ENCODE data around the gene BCAT1.

BCAT1 gene, protein sequence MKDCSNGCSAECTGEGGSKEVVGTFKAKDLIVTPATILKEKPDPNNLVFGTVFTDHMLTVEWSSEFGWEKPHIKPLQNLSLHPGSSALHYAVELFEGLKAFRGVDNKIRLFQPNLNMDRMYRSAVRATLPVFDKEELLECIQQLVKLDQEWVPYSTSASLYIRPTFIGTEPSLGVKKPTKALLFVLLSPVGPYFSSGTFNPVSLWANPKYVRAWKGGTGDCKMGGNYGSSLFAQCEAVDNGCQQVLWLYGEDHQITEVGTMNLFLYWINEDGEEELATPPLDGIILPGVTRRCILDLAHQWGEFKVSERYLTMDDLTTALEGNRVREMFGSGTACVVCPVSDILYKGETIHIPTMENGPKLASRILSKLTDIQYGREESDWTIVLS

DNA sequence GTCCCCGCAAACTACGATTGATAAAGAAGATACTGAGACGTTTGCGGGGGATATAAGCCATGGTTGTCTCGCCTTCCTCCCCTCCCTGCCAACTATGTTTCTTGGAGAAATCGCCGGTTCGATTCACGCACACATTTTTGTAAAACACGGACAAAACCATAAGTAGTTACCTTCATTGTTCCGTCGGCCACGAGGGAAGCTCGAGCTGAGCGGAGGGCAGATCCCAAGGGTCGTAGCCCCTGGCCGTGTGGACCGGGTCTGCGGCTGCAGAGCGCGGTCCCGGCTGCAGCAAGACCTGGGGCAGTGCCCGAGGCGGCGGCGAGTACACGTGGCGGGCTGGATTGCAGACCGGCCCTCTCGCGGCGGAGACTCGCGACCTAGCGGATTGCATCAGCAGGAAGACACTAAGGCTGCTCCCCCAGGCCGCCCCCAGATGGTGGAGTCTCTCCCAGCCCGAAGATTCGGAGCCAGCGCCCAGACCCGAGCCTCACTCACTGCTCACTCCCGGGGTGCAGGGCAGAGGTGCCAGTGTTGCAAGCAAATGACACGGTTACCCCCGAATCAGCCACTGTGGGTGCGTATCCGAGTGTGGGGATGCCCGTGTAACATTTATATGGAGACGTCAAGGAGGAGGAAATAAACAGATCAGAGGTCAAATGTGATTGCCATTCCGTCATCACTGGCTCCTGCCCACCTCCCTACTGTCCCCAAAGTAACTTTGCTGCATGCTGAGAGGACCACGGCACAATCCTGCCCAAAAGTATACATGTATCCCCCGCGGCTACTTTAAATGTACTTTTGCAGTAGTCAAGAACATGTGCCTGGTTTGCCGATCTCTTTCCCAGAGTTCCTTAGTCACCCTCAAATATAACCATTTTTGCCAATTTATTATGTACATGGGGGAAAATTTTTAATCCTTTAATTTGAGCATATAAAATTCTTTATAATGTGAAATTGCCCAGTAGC, at the start of gene BCAT1:
Gene BCAT1, minus strand, starts transcription at position 345 of the 966 bp plus-strand sequence. Its CDS starts 169 bp downstream, at position 176.
- in situ Hi-C loops (cut with MboI; ENCODE audit: low sequenced_read_pairs) = no loop called here

DNA sequence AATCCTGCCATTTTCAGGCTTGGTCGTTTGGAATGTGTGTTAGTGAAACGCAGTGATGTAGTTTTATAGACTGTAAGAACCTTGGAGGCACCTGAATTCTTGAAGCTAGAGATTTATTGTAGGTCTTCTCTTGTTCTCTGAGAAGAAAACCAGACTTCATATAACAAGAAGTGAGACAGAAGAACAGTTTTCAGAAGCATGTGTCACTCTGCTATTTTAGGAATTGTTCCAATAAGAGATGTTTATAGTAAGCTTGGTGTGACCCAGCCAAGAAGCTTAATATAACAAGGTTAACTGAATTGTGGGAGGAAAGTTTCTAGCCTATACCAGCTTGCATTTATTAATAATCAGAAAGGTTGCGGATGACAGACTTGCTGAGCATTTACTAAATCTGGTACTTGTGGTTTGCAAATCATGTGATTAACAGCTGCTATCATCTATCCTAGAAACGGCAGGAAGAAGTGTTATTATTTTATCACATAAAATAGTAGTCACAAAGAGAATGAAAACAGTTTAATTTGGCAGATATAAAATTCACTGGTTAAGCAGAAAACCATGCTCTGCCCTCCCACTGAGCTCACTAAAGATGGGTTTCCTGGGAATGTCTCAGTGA, 49.2 kb upstream of the BCAT1 start:
- in situ Hi-C loops (cut with MboI; ENCODE audit: low sequenced_read_pairs) = no loop called here

DNA sequence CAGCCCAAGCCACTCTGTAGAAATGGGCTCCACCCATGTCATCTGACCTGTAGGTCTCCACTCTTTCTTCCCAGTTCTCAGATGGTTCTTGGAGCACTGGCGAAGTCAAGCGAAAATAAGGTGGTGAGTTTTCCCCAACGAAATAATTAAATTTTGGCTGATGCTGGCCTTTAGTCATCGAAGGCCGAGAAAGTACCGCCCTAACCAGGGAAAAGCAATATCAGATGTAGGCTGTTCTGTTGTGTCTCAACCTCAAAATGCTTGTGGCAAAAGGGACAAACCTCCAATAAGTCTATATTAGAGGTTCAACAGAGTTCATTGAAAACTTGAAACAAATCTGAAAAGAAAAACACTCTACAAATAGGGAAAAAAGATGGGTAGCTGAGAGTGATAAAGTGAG, 48.6 kb upstream of the BCAT1 start:
- in situ Hi-C loops (cut with MboI; ENCODE audit: low sequenced_read_pairs) = no loop called here

DNA sequence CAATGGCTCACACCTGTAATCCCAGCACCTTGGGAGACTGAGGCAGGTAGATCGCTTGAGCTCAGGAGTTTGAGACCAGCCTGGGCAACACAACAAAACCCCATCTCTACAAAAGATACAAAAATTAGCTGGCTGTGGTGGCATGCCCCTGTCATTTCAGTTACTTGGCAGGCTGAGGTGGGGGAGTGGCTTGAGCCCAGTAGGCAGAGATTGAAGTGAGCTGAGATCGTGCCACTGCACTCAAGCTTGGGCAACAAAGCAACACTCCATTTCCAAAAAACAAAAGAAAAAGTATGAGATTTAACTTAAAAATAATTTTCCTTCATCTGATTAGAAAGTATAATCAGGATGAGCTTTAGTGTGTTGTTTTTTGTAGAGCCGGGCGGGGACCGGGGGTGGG, 47.9 kb upstream of the BCAT1 start:
- in situ Hi-C loops (cut with MboI; ENCODE audit: low sequenced_read_pairs) = no loop called here

DNA sequence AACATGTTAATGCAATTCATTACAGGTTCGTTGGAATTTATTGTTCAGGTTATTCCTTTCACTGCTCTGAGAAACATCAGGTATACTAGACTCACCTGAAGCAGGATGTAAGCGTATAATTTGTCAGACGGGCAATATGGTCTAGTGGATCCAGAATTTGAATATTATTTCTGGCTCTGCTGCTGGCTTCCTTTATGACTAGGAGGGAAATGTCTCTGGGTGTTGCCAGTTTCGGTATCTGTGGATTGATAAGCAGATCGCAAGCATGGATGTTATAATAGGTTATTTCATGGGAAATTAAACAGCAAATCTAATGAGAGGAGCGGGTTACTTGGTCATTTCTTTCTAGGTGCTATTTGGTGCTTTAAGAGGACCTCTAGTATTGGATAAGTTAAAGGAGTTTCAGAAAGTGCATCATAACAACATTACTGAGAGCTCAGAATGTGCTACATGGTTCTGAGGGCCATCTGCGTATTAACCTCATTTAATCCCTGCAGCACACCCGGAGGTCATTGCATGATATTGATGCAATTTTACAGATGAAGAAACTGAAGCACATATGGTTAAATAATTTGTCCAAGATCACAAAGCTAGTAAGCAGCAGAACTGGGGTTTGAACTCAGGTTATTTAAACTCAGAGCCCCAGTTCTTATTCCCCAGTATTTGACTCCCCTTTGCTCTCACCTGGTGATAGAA, 47.3 kb upstream of the BCAT1 start:
- in situ Hi-C loops (cut with MboI; ENCODE audit: low sequenced_read_pairs) = no loop called here

DNA sequence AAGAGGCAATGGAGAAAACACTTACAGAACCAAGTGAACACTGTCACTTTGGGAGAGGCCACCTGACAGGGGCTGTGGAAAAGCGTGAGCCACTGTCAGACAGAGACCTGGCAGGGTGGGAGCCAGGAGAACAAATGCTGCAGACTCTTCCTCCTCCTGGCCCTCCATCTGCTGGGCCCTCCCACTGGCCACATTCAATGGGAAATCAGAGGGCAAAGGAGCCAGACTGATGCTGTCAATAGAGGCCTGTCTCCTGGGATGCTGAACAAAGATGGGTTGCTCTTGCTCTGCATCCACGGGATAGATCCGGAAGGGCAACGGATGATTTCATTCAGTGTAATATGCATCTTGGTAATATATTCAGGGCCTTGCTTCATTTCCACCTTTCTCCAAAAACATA, 44.9 kb upstream of the BCAT1 start:
- in situ Hi-C loops (cut with MboI; ENCODE audit: low sequenced_read_pairs) = no loop called here

DNA sequence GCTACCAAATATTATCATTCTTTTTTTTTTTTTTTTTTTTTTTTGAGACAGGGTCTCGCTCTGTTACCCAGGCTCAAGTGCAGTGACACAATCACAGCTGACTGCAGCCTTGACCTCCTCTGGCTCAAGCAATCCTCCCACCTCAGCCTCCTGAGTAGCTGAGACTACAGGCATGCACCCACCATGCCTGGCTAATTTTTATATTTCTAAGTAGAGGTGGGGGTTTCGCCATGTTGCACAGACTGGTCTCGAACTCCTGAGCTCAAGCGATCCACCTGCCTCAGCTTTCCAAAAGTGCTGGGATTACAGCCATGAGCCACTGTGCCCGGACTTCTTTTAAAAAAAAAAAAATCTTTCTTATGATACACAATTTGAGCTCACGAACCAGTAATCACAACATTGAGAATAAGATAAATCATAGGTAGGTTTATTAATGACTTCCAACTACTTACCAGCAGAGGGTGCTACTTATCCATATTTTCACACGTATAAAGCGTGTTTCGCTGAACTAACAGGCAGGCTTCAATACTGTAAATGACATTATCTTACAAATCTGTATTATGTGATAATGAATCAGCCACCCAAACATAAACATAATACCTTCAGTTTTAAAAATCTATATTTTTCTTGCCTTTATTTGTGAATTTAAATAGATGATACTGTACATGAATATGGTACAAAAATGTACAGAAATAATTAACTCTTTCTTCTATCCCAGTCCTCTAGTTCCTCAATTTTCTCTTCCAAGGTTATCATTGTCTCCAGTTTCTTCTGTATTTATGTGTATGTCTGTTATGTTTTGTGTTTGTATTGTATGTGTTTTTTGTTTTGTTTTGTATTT, 42.5 kb upstream of the BCAT1 start:
- in situ Hi-C loops (cut with MboI; ENCODE audit: low sequenced_read_pairs) = no loop called here

DNA sequence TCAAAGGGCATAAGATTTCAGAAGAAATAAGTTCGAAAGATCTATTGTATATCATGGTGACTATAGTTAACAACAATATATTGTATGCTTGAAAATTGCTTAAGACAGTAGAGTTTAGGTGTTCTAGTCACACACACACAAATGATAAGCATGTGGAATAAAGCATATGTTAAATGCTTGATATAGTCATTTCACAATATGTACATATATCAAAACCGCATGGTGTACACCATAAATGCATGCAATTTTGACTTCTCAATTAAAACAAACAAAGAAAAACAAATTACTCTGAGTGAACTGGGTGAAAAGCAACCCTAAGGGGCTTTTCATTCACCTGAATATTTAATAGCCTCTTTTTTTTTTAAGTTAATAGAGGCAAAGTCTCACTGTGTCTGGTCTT, 40.3 kb upstream of the BCAT1 start:
- in situ Hi-C loops (cut with MboI; ENCODE audit: low sequenced_read_pairs) = loop anchor here (10.0 kb wide), 1 partner anchor 126 kb away; no protein-coding TSS in a partner anchor

DNA sequence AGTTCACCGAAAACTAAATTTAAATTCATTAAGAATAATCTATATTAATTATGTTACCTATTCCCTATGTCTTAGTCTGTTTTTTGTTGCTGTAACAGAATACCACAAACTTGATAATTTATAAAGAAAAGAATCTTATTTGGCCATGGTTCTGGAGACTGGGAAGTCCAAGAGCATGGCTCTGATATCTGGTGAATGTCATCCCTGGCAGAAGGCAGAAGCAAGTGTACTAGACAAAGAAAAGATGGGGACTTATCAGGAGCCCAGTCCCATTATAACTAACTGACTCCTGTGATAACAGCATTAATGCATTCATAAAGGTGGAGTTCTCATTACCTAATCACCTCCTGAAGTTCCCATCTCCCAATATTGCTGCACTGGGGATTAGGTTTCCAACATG, 33.3 kb upstream of the BCAT1 start:
- in situ Hi-C loops (cut with MboI; ENCODE audit: low sequenced_read_pairs) = loop anchor here (10.0 kb wide), 1 partner anchor 133 kb away; no protein-coding TSS in a partner anchor

DNA sequence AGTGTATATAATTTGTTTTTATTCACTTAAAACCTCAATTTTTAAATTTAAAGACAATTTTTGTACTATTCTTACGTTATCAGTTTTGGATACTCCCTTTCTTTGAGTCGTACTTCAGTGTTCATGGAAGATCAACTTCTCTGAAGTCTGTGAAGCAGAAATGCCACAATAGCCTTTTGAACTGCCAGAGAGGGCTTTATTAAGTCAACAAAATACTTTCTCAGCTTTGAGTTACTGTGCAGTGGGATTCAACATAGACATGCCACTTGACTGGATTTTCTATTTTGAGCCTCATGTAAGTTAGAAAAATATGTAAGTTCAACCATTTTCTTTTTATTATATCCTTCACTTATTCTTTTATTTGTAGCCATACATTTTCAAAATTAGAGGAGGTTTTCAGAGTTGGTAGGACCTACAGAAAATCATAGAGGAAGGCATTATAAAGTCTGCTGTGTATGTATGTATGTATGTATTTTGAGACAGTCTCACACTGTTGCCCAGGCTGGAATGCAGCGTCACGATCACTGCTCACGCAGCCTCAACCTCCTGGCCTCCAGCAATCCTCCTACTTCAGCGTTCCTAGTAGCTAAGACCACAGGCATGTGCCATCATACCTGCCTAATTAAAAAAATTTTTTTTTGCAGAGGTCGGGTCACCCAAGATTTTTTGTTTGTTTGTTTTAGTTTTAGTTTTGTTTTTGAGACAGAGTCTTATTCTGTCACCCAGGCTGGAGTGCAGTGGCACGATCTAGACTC, 31.3 kb upstream of the BCAT1 start:
- in situ Hi-C loops (cut with MboI; ENCODE audit: low sequenced_read_pairs) = loop anchor here (10.0 kb wide), 1 partner anchor 135 kb away; no protein-coding TSS in a partner anchor

DNA sequence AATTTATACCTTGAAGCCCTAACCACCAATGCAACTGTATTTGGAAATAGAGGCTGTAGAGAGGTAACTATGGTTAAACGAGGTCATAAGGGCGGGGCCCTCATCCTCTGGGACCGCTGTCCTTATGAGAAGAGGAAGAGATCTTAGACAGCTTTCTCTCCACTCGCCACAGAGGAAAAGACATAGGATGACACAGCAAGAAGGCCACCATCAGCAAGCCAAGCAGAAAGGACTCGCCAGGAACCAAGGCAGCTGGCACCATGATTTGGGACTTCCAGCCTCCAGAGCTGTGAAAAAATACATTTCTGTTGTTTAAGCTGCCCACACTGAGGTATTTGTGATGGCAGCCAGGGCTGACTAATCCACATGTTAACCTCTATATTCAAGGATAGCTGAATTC, 30.4 kb upstream of the BCAT1 start:
- in situ Hi-C loops (cut with MboI; ENCODE audit: low sequenced_read_pairs) = no loop called here

DNA sequence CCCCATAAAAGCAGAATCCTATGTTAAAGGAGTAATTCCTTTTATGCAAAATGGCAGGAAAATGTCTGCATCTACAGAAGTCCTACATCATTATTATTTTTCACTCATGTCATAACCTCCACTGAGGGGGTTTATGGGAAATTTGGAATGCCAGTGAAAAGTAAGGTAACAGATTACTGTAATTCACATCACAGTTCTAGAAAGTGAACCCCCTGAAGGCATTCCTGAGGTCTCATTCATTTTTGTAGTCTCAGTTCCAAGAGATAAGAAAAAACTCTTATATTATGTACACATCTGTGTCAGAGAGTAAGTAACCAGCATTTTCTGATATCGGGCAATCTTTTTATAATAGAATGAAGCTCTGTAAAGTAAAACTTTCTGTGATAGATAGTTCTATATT, 28.8 kb upstream of the BCAT1 start:
- in situ Hi-C loops (cut with MboI; ENCODE audit: low sequenced_read_pairs) = no loop called here

DNA sequence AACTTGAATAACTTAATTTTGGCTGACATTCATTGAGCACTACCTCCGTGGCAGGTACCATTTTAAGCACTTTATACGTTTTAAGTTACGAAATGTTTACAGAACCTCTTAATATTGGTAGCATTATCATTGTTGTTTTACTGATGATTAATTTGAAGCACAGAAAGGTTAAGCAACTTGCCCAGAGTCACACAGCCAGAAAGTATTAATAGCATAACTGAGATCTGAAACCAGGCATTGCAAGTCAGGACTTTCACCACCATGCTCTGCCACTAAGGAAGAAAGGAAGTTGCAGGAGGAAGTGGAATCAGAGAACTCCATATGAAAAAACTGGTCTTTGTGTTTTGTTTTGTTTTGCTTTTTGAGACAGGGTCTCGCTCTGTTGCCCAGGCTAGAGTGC, 28.2 kb upstream of the BCAT1 start:
- in situ Hi-C loops (cut with MboI; ENCODE audit: low sequenced_read_pairs) = no loop called here

DNA sequence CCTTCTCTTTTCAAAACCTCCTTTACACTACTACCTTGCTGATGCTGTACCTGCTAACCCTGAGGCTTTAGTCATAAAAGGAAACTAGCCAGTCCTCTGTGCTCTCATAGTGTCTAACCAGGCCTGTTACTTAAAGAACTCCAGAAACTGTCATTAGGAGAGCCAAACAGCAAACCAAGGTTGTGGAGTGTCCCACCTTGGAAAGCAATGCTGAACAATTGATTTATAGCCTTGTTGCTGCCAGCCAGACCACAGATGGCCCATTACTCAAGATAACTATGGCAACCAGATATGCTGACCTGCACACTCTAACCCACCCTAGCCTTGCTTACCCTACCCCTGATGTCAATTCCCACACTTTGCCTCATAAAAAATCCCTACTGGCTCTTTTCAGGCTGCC, 26.5 kb upstream of the BCAT1 start:
- in situ Hi-C loops (cut with MboI; ENCODE audit: low sequenced_read_pairs) = no loop called here

DNA sequence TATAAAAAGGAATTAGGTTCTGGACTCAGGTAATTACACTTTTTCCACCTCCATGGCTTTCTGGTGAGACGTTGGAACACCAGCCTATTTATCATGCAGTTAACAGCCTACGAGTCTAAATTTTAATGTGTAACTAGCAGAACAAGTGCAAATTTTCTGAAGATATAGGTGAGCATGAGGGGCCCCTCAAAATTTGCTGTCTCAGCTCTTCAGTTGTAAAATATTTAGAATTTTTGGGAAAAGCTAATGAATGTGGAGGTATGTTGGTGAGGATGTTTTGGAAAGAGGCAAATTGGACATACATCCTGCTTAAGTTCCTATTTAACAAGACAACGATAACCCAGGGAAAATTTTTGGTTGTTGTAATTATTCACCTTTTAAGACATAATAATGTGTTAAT, 25.3 kb upstream of the BCAT1 start:
- in situ Hi-C loops (cut with MboI; ENCODE audit: low sequenced_read_pairs) = no loop called here

DNA sequence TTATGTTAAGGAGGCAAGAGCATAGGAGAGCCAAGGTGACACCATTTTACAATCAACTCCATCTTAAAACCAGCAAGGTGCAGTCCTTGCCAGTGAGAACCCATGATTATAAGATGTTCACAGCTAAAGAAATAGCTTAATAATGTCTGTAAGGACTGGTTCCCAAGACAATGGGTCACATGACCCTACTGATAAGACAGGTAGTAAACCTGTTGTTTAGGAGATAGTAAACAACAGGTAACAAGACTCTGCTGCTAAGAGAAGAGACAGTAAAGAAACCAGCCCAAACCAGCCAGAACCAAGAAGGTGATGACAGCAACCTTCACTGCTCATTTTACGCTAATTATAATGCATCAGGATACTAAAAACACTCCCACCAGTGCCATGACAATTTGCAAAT, 23.2 kb upstream of the BCAT1 start:
- in situ Hi-C loops (cut with MboI; ENCODE audit: low sequenced_read_pairs) = no loop called here

DNA sequence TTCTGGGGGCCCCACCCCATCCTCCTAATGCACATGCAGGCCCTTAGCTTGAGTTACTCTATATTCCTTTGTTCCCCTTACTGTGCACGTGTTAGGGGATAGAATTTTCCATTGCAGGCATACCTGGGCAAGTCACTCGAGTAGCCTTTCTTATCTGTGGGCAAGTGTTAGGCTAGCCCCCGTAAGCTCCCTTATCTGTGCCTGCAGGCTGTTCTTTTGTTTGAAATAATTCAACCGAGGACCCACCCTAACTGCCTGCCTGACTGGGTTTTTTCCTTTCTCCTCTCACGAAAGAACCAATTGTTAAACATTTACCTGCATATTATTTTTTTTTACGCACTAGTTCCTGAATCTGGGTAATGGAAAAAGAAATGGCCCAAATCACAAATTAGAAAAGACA, 21.3 kb upstream of the BCAT1 start:
- in situ Hi-C loops (cut with MboI; ENCODE audit: low sequenced_read_pairs) = no loop called here

DNA sequence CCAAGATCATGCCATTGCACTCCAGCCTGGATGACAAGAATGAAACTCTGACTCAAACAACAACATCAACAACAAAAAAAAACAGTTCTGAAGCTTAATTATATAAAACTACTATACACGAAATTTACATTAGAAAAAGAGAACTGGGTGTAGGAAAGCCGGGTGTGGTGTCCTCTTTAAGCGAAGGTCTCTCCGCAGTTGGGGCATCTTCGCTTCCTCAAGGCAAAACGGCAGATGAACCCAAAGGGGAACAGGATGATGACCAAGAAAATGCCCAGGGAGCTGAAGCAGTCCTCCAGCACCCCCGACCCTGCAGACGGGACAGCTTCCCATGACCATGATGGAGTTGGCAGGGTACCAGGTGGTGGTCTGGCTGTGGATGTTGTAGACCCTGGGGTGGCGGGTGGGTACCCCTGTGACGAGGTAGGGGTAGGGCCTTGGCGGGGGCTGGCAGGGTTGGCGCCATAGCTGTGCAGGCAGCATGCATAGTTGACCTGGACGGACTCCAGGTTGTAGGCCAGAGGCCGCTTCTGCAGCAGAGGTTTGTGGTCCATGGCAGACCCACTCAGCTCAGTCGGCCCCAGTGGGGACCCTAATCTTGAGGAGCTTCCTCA, 18.2 kb upstream of the BCAT1 start:
- in situ Hi-C loops (cut with MboI; ENCODE audit: low sequenced_read_pairs) = no loop called here

DNA sequence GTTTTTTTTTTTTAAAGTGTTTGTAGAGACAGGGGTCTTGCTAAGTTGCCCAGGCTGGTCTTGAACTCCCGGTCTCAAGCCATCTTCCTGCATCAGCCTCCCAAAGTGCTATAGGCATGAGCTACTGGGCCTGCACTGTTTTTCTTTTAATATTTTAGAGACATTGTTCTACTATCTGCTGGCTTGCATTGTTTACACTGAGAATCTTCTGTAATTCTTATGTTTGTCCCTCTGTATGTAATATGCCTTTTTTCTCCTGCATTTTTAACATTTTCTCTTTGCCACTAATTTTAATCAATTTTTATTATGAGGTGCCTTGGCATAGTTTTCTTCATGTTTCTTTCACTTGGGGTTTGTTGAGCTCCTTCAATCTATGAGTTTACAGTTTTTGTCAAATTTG, 15.4 kb upstream of the BCAT1 start:
- in situ Hi-C loops (cut with MboI; ENCODE audit: low sequenced_read_pairs) = no loop called here
